Esophagus (tissue), 2 donors: ENCODE measurements around the gene NEIL3. TPM values are rescaled to one million over a fixed set of nuclear protein-coding genes. Genes with fewer than 3 reads are reported as not detected.
A peak's percentile ranks its signal among the peaks of the same experiment; 100 is the strongest.

Source experiments
- H3K27ac ChIP-seq, 2 donors: one replicate each; pipeline ENCODE4 v1.5.1; 2013; ENCODE audit warnings: low read depth in 2 of 2, mild to moderate bottlenecking in 2 of 2, inconsistent platforms in 1 of 2, low read length in 1 of 2, moderate library complexity in 1 of 2
- H3K27me3 ChIP-seq, 2 donors: one replicate each; pipeline ENCODE4 v1.6.1; 2013; ENCODE audit warnings: low read length in 2 of 2, control low read depth in 1 of 2, mild to moderate bottlenecking in 1 of 2; ENCODE audit not compliant: insufficient read depth in 2 of 2, control insufficient read depth in 1 of 2
- H3K36me3 ChIP-seq, 2 donors: one replicate each; pipeline ENCODE4 v1.6.1; 2013; ENCODE audit warnings: low read length in 1 of 2; ENCODE audit not compliant: control insufficient read depth in 2 of 2, insufficient read depth in 2 of 2
- H3K4me1 ChIP-seq, 2 donors: one replicate each; pipeline ENCODE4 v1.6.1; 2013; ENCODE audit warnings: low read length in 1 of 2; ENCODE audit not compliant: control insufficient read depth in 2 of 2, insufficient read depth in 2 of 2
- H3K4me3 ChIP-seq, 2 donors: one replicate each; pipeline ENCODE4 v1.5.1; 2013; ENCODE audit warnings: low read length in 2 of 2, mild to moderate bottlenecking in 2 of 2, low read depth in 1 of 2, moderate library complexity in 1 of 2
- H3K9me3 ChIP-seq, 2 donors: one replicate each; pipeline ENCODE4 v1.6.1; 2013; ENCODE audit warnings: mild to moderate bottlenecking in 2 of 2, low read depth in 1 of 2, low read length in 1 of 2, moderate library complexity in 1 of 2; ENCODE audit not compliant: control insufficient read depth in 2 of 2, insufficient read depth in 1 of 2
- WGBS, 2 donors: extraction: QIAGEN DNeasy Blood & Tissue Kit; methylation state at CpG; one replicate each; pipeline ENCODE4 v1.1.7; 2013; 5-methylcytosine and 5-hydroxymethylcytosine counted together
- polyA plus RNA-seq, 2 donors: library from polyadenylated mRNA; stranded (reverse); fragments of 200-250 nt; gene quantifications; one replicate each; pipeline ENCODE4 v1.2.3, GENCODE V29; 2013
- donor health status: healthy with polysubstance abuse.
- donor health status: Bipolar disorder and iron deficiency.

NEIL3 gene
- polyA plus RNA-seq, 2 donors: 1.0 to 1.9 TPM

DNA sequence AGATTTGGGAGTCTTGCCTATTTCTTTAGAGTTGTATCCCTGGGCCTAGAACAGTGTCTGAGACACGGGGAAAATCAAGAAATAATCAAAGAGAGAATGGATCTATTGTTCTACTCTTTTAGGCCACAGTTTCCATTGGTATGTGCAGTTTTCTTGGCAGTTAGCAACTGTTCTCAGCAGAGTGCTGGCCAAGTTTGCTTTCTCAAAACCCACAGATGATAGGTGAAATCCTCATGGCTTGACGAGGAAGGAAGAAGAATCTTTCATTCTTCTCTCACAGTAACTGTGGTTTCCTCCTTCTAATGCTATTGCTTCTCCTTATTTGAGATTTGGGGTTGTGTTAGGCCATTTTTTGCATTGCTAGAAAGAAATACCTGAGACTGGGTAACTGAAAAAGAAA lies 90.4 kb downstream of the NEIL3 start:
- 60 to 65% methylated on average over 2 of the region's 2 CpGs for WGBS, 2 donors
- no peak overlapping the region for H3K27ac ChIP-seq
- H3K36me3 ChIP-seq: no peaks in the 10 kb centered on the region
- no peaks in the 10 kb centered on the region for H3K4me1 ChIP-seq
- no peak overlapping the region for H3K4me3 ChIP-seq
- no peaks in the 10 kb centered on the region for H3K27me3 ChIP-seq
- no peaks in the 10 kb centered on the region for H3K9me3 ChIP-seq

DNA sequence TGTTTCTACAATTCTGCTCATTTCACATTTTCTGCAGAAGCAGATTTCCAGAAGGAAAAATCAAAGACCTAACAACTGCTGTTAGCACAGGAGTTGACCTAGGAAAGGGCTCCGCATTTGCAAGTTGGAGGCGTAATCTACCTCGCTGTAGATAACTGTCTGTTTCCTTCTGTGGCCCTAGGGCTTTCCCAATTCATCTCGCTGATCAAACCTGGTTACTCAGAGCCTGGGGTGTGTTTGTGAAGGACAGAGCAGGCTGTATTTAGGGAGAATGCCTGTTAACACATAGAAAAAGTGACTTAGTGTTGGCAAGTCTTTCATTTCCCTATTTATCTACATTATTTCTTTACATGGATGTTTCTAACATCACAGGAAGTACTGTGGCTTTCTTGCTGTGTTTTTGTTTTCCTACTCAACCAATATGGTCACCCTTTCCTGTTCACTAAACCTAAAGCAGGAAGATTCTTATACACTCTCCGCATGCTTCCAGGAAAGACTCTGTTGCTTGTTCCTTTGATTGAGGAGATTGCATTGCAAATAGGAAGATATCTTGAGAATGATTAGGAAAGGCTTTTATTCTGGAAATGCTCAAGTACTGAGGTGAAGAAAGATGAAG lies 92.1 kb downstream of the NEIL3 start:
- no peak overlapping the region for H3K27ac ChIP-seq
- H3K36me3 ChIP-seq: no peaks in the 10 kb centered on the region
- no peaks in the 10 kb centered on the region for H3K27me3 ChIP-seq
- no peaks in the 10 kb centered on the region for H3K4me1 ChIP-seq
- H3K4me3 ChIP-seq: no peak overlapping the region
- WGBS, 2 donors: 68 to 79% methylated on average over 5 of the region's 5 CpGs
- H3K9me3 ChIP-seq: no peaks in the 10 kb centered on the region

DNA sequence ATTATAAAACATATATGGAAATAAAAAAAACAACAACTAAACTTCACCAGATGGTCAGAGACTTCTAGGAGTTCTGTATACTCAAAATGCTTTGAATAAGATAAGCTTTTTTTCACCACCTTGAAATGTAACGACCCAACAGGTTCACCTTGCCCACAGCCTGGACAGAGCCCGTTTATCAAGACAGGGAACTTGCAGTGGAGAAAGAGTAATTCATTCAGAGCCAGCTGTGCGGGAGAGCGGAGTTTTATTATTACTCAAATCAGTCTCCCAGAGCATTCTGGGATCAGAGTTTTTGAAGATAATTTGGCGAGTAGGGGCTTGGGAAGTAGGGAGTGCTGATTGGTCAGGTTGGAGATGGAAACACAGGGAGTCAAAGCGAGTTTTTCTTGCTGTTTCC lies 94.1 kb downstream of the NEIL3 start:
- Histone ChIP-seq H3K9me3 (peaks cover 0 to 2% of the 10 kb centered on the region in 2 donors), H3K27me3 (no peaks in the 10 kb centered on the region), H3K4me1 (peaks cover 0 to 4% of the 10 kb centered on the region in 2 donors), H3K27ac (peak overlapping the region; percentile 41 to 71), H3K36me3 (no peaks in the 10 kb centered on the region), H3K4me3 (no peak overlapping the region)
- WGBS, 2 donors: 48 to 58% methylated on average over 6 of the region's 6 CpGs

DNA sequence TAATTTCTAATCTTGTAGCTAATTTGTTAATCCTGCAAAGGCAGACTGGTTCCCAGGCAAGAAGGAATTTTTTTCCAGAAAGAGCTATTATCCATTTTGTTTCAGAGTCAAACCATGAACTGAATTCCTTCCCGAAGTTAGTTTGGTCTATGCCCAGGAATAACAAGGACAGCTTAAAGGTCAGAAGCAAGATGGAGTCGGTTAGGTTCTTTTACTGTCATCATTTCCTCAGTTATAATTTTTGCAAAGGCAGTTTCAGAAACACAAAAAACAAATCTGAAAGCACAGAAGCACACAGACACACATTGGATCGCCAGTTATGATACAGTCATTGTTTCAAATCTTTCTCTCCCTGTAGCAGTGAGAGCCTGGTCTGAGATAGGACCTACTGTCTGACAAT lies 94.7 kb downstream of the NEIL3 start:
- no peaks in the 10 kb centered on the region for H3K36me3 ChIP-seq
- WGBS, 2 donors: 72 to 82% methylated on average over 3 of the region's 3 CpGs
- peaks cover 0 to 4% of the 10 kb centered on the region in 2 donors for H3K4me1 ChIP-seq
- H3K9me3 ChIP-seq: peaks cover 0 to 2% of the 10 kb centered on the region in 2 donors
- H3K27ac ChIP-seq: peak overlapping the region; percentile 41 to 71
- no peak overlapping the region for H3K4me3 ChIP-seq
- no peaks in the 10 kb centered on the region for H3K27me3 ChIP-seq

DNA sequence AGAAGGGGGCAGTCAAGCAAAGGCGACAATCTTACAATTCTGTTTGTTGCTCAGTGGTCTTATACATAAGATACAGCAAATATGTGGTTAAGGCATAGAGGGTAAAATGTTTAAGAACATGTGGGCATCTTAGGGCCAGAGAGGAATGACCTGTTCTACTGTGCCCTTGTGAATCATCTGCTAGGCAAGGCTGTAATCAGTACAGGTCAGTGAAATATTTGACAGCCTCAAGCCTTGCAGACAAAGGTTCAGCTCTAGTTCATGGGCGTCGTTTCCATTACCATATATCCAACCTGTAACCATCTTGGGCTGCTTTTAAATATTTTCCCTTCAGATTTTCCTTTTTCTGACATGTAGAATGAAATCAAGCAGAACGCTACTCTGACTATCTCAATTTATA lies 95.3 kb downstream of the NEIL3 start:
- 71 to 82% methylated on average over 4 of the region's 4 CpGs for WGBS, 2 donors
- Histone ChIP-seq H3K9me3 (peaks cover 0 to 2% of the 10 kb centered on the region in 2 donors), H3K27ac (peak overlapping the region in 1 of 2 donors; percentile 79), H3K27me3 (no peaks in the 10 kb centered on the region), H3K36me3 (no peaks in the 10 kb centered on the region), H3K4me3 (no peak overlapping the region), H3K4me1 (peaks cover 0 to 4% of the 10 kb centered on the region in 2 donors)

DNA sequence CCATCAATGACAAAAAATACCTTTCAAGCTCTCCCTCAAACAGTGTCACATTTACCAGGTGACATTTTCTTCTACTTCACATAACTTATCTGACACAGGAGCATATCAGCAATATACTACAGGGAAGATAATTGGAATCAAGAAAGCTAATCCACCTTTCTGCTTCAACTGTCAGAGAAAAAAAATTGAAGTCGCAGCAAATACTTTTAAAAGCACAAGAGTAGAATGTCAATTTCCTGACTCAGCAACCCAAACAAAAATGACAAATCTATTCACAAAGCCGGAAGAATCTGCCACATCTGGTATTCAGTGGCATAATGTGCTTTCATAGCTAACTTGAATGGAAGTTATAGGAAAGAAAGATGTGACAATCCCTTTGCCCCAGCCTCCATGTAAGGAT lies 95.8 kb downstream of the NEIL3 start:
- H3K9me3 ChIP-seq: peaks cover 0 to 2% of the 10 kb centered on the region in 2 donors
- peak overlapping the region in 1 of 2 donors; percentile 61 for H3K27ac ChIP-seq
- H3K27me3 ChIP-seq: no peaks in the 10 kb centered on the region
- no peaks in the 10 kb centered on the region for H3K36me3 ChIP-seq
- no peak overlapping the region for H3K4me3 ChIP-seq
- WGBS, 2 donors: 23 to 36% methylated on average over 2 of the region's 2 CpGs
- H3K4me1 ChIP-seq: peaks cover 0 to 4% of the 10 kb centered on the region in 2 donors

DNA sequence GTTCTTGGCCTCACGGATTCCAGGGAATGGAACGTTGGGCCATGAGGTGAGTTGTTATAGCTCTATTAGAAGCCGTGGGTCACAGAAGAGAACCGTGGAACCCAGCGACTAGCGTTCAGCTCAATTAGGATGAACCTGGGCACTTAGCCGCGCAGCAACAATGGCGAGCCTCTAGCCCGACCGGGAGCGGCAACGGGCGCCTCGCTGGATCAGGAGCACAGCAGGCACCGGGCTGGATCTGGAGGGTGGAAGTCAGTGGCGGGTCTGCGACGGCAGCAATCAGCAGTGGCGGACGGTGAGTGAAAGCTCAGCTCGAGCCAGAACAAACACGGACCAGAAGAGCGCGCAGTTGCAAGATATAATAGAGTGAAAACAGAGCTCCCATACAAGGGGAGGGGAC lies 98.3 kb downstream of the NEIL3 start:
- peak overlapping the region; percentile 32 to 76 for H3K27ac ChIP-seq
- no peak overlapping the region for H3K4me3 ChIP-seq
- no peaks in the 10 kb centered on the region for H3K27me3 ChIP-seq
- 95 to 96% methylated on average over 25 of the region's 25 CpGs for WGBS, 2 donors
- no peaks in the 10 kb centered on the region for H3K36me3 ChIP-seq
- H3K4me1 ChIP-seq: peaks cover 0 to 4% of the 10 kb centered on the region in 2 donors
- H3K9me3 ChIP-seq: peaks cover 0 to 2% of the 10 kb centered on the region in 2 donors

DNA sequence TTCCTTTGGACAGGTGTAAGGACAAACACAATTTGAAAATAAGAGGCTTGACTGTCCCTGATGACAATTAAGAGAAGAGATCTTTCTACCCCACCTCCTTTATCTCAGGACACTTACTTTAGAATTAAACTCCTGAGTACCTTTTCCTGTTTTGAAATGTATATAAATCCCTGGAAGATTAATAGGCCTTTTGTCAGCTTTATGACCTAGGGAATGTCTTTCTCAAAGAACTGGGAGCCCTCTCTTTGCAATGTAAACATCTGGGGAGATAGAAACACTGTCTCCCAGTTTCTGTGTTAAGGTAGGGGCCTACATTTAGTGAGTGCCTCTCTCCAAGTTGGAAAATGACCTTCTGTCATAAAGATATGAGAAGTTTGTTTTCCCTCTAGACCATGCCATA lies 100.9 kb downstream of the NEIL3 start:
- H3K27me3 ChIP-seq: no peaks in the 10 kb centered on the region
- H3K27ac ChIP-seq: no peak overlapping the region
- H3K4me1 ChIP-seq: peaks cover 0 to 4% of the 10 kb centered on the region in 2 donors
- H3K36me3 ChIP-seq: no peaks in the 10 kb centered on the region
- no peak overlapping the region for H3K4me3 ChIP-seq
- H3K9me3 ChIP-seq: peaks cover 0 to 2% of the 10 kb centered on the region in 2 donors

DNA sequence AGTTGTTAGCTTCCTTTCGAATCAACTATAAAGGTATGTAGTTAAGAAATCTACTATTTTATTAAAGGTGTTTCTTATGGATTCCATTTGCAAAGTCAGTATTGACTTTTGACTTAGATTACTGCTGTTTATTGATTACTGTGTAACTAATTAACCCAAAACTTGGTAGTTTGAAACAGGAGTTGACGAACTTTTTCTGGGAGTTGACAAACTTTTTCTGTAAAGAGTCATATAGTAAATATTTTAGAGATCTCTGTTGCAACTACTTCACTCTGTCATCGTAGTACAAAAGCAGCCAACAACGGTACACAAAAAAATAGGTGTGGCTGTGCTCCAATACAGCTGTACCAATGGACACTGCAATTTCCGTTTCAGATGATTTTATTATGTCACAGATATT lies 102.3 kb downstream of the NEIL3 start:
- Histone ChIP-seq H3K9me3 (peaks cover 0 to 2% of the 10 kb centered on the region in 2 donors), H3K4me3 (no peak overlapping the region), H3K4me1 (peaks cover 0 to 4% of the 10 kb centered on the region in 2 donors), H3K36me3 (no peaks in the 10 kb centered on the region), H3K27me3 (no peaks in the 10 kb centered on the region), H3K27ac (no peak overlapping the region)
- 56 to 63% methylated on average over 5 of the region's 5 CpGs for WGBS, 2 donors
